ENCODE results near the gene LACTB.

- TF ChIP-seq CTCF (IDR thresholded peaks at IDR 0.05) (no peak), POLR2A (IDR thresholded peaks at IDR 0.05) (no peak)
These were observed 30.0 kb downstream of the LACTB start for GRCh38 chr15:63151665-63152064.

Measured in prostate gland (tissue), 2 donors.